COLO668 (cell line): ENCODE measurements around the gene BEND6.
"Not testable (repeated sequence)": the region's sequence is repeated elsewhere in the genome, so short reads cannot be mapped to it uniquely, and the experiment has no call there.

Experiments
- DNase-seq: peaks from one replicate; lab custom pipeline; 2025; ENCODE audit not compliant: unreplicated experiment; lab: John Stamatoyannopoulos, UW

BEND6 gene

DNA sequence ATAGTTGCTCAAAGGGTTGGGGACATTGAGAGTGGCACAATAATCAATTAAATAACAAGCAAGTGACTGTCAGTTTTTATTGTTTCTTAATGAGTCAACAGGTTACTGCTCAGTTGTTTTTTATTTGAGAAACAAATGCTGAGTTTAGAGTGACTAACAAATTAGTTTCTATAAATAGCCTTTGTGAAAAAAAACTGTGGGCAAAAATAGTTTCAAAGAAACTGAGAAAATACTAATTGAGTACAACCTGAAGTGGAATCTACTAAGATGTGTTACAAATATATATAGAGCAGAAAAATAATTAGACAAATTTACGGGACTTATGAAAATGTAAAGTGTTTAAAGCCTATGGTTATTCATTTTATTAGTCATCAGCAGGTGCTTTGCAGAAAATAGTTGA, 22.3 kb downstream of the BEND6 start:
- DNase-seq = no peak

DNA sequence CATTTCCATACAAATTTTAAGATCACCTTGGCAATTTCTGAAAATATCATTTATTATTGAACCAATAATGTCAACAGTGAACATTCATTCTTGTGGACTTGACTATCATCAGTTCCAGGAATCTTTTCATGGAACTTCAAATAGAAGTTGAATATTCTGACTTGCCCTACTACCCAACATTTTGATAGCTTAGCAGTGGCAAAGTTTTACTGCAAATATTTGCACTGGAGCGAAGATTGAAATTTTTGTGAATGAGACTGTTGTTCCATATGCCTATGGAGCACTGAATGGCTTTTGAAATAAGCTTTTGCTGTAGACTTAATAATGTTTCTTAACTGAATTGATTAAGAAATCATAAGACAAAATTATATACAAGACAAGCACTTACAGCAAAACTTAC, 23.6 kb downstream of the BEND6 start:
- no peak for DNase-seq

DNA sequence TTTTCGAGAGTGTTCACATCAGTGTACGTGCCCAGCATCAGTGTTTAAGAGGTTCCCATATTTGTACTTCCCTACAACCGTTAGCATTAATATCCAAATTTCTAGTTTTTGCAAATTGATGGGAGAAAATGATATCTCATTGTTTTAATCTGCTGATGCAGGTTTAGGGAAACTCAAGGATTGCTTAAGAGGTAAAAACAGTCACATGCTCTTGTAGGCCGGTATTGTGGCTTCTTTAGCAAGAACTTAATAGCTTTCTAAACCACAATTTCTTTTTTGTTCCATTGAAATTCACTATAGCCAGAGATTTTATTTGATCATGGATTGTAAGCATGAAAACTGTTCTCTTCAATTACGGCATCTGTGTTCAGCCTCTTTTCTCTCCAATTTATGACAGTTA, 29.5 kb downstream of the BEND6 start:
- DNase-seq = no peak

DNA sequence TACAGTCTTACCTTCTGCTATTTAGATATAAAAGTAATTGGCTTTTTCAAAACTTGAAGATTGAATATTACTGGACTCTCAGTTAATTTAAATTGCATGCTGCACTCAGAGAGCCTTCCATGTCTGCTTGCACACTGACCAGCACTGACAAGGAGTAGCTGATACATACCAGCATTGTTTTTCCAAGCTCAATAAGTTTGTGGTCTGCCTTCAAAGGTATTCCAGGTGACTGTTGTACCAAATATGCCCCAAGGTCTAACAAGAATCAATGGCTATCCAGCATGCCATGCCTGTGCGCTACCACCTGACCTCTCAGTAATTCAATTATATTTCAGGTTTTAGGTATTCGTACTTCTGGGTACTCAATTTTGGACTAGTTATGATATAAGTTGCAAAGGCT, 30.0 kb downstream of the BEND6 start:
- DNase-seq = no peak

DNA sequence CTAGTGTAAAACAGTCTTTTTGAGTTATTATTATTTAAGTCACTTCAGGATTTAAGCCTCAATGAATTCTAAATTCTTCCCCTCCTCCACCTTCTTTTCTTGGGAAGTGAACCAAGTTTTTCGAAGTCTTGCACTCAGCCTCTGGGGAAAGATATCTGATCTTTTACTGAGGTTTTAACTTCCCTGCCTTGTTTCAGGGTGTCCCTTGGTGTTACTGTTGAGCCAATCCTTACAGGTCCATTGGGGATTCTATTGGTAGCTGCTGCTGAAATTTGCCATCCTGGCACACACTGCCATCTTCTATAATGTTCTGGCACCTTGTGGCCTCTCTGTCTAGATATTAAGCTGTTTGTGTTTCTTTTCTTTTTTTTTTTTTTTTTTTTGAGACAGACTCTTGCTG, 31.7 kb downstream of the BEND6 start:
- no peak for DNase-seq

DNA sequence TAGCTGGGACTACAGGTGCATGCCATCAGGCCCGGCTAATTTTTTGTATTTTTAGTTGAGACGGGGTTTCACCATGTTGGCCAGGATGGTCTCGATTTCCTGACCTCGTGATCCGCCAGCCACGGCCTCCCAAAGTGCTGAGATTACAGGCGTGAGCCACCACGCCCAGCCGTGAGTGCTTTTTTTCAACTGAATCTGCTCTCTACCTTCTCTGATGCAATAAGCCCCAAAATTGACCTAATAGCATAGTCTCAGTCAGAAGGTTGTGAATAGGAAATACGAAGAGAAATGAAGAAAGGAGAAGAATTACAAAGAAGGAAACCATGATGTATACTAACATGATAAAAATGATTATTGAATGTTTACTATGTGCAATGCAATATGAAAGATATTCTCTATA, 33.2 kb downstream of the BEND6 start:
- DNase-seq = no peak

DNA sequence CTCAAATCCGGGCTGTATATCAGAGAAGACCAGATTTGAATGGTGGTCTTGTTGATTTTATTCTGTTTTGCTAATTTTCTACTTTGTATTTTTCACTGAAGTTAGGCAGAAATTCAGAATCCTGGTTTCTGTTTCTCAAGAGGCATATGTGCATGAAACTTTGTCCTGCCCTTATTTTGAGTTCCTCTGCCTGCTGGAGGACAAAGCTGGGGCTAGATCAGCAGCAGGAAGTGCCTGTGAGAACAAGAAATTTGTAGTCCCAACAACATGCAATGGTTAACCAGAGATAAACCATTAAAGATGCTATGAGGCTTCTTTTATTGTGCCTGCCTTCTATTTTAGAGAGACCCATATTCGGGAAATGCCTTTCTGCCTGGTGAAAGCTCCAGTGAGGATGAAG, 37.1 kb downstream of the BEND6 start:
- DNase-seq = no peak

DNA sequence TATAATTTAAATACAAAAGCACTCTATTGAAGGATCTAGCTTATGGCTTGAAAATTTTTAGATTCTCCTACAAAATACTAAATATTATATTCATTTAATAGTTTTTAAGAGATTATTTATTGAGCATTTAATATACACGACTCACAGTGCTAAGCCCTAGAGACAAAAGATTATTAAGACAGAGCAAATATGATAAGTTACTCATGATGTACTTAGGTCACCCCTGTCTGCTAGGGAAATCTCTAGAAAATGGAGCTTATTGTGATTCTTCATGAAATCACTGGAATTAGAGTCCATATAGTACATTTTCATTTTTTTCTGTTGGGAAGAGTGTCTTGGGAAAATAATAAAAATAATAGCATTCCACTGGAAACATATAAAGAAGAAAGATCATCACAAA, 37.8 kb downstream of the BEND6 start:
- DNase-seq = no peak

DNA sequence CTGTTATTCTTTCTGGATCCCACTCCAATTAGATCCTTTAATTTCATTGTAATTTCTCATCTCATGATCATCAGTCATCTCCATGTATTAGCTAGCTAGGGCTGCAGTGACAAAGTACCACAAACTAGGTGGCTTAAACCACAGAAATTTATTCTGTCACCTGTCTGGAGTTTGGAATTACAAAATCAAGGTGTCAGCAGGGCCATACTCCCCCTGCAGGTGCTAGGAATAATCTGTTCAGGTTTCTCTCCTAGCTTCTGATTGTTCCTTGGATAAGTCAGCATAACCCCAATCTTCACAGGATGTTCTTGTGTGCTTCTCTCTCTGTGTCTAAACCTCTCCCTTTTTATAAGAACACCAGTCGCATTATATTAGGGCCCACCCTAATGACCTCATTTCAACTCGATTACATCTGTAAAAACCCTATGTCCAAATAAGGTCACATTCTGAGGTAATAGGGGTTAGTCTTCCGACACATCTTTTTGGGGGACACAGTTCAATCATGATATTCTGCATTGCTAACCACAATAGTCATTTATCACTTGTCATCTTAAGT, 40.5 kb downstream of the BEND6 start:
- DNase-seq = no peak

DNA sequence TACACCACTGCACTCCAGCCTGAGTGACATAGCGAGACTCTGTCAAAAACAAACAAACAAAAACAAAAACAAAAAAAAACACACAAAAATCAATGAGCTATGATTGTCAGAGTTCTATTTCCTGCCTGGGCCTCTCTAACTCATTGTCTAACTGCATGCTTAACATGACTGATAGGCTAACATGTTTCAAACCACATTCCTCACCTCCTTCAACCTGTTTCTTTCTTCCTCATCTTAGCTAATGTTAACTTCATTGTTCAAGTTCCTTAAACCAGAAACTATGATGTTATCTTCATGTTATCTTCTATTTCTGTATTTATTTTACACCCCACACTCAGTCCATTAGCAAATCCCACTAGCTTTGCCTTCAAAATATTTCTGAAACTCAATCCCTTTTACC, 41.5 kb downstream of the BEND6 start:
- no peak for DNase-seq

DNA sequence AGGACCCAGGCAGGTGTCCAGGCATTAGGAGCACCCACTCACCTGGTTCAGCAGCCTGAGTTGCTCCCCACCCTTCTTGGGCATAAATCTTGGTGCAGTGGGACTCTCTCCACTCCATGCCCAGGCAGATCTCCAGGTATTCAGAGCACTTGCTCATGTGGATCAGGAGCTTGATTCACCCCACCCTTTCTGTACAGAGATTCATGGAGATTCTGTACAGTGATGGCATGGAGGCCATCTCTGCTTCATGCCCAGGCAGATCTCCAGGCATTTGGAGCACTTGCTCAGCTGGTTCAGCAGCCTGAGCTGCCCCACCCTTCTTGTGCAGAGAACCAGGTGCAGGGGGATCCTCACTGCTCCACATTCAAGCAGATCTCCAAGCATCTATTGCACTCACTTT, 44.1 kb downstream of the BEND6 start:
- DNase-seq = no peak

DNA sequence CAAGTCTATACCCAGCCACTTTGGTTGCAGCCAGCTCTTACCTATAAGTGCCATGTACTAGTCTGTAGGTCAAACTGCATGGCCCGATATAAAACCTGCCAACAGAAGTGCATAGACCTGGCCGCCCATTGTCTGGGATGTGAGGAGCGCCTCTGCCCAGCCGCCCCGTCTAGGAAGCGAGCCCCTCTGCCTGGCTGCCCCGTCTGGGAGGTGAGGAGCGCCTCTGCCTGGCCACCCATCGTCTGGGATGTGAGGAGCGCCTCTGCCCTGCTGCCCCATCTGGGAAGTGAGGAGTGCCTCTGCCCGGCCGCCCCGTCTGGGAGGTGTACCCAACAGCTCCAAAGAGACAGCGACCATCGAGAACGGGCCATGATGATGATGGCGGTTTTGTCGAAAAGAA, 44.8 kb downstream of the BEND6 start:
- DNase-seq = not testable (repeated sequence)

DNA sequence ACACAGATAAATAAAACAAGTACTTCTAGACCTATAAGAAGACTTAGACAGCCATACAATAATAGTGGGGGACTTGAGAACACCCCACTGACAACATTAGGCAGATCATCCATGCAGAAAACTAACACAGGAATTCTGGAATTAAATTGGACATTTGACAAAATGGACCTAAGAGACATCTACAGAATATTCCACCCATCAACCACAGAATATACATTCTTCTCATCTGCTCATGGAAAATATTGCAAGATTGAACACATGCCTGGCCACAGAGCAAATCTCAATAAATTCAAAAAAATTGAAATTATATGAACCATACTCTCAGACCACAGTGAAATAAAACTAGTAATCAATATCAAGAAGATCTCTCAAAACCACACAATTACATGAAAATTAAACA, 47.3 kb downstream of the BEND6 start:
- DNase-seq = no peak

DNA sequence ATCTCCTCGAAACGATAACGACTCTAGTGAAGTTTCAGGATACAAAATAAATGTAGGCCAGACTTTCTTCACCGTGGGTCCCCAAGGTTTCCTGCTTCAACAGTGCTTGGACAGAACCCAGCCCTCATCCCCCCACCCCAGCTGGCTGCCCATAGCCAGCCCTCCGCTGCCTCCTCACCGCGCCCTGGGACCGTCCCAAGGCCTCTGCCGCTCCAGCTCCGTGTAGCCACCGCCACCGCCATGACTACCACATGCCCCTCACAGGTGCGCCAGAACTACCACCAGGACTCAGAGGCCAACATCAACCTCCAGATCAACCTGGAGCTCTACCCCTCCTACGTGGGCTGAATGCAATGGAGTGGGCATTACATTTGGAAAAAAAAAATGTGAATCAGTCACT, 49.4 kb downstream of the BEND6 start:
- no peak for DNase-seq

DNA sequence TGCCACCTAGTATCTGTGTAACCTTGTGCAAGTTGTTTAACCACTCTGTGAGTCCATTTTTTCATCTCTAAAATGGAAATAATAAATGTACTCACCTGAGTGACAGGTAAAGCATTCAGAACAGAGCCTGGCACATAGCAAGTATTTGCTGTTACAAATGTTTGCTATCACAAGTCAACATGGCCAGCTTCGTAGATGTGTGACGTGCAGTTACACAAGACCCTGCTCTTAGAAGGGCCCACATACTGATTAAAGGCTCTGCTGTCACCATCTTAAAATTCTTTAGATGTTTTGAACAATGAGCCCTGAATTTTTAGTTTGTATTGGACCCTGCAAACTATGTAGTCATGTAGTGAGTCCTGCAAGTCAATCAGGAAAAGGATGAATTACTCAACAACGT, 51.2 kb downstream of the BEND6 start:
- DNase-seq = no peak

DNA sequence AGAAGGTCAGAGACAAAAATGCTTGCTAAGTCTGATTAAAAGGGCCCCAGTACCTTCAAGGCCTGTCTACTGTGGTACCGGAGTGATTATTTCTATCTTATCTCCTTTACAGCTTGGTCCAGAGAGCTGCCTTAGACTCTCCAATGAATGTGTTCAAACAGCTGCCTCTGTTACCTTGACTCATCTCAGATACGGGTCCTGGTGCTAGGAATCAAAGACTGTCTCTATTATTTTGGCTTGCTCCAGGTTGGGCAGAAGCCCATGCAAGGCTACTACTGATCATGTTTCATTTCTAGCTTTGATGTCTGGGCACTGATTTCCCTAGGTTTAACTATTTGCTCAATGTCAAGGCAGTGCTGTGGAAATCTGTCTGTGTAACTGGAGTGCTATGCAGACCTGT, 53.2 kb downstream of the BEND6 start:
- DNase-seq = not testable (repeated sequence)

DNA sequence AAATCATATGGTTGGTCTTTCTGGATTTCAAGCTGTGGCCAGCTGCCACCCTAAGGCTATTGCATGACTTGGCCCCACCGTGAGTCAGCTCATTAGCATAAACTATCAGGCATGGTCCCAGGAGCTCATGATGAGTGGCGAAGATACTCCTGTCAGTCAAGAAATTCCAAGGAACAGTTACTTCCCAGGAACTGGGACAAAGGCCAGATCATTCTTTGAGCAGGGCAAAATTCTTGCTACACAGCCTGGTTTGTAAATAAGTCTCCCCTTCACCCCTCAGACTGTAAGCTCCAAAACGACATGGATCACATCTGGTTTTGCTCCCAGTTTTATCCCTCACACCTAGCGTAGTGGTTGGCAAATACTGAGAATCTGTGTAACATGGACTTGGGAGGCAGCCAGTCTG, 58.6 kb downstream of the BEND6 start:
- DNase-seq = no peak

DNA sequence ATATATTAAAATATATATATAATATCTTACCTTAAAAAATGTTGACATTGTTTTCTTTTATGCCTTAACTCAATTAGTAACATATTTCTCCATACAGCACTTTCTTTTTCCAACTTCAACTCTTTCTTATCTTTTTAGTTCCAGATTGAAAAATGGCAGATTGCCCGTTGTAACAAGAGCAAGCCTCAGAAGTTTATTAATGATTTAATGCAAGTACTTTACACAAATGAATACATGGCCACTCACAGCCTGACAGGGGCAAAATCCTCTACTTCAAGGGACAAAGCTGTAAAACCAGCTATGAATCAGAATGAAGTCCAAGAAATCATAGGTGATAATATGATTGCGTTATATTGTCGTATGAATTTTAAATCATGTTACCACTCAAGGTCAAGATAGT, 62.2 kb downstream of the BEND6 start:
- DNase-seq = no peak

DNA sequence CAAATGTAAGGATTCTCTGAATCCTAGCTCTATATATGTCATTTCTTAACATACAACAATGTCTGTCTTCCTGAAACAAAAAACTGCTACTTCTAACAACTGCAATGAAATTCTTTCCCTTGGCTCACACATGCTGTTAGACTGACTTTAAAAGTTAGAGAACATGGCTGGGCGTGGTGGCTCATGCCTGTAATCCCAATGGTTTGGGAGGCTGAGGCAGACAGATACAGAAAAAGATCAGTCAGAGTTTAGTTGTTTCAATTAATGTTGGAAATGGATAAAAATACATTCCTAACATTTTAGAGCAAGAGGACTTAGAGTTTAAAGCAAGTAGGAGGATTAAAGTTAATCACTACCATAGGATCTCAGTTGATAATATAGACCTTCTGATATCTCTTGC, 62.9 kb downstream of the BEND6 start:
- no peak for DNase-seq

DNA sequence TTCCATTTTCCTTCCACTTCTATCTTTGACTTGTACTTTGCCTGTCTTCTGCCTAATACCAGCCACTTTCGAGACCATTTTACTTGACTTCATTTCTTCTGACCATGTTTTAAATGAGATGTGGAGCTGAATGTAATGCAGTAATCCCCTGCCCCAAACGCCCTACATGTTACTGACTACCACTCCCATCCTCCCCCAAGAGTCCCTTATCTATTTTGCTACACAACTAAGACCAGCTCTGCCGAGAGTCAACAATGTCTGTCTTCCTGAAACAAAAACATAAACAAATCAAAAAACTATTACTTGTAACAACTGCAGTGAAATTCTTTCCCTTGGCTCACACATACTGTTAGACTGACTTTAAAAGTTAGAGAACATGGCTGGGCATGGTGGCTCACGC, 64.5 kb downstream of the BEND6 start:
- DNase-seq = no peak

DNA sequence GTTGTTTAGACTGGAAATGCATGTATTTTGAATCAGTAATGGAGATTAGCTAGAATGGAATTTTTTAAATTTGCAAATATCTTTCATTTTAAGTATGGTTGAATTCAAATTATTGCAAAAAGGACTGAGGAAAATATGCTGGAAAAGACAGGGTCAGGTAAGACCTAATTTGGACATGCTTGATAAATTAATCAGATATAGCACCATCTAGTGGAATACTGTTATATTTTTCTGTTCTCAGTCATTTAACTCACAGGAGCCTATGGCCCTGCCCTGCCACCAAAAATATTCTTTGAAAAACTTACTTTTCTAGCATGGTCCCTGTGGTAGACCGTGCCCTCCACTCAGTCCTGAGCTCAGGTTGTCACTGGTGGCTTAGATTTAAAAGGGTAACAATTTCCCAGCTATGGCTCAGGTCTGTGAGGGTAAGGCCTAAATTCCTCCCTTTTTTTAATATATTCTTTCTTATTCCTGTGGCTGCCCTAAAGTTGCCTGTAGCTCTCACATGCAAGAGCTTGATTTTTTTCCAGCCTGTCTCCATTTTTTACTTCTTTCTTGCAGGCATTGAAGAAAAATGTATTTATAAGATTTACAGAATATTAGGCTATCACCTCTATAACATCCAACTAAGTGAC, 66.3 kb downstream of the BEND6 start:
- no peak for DNase-seq

DNA sequence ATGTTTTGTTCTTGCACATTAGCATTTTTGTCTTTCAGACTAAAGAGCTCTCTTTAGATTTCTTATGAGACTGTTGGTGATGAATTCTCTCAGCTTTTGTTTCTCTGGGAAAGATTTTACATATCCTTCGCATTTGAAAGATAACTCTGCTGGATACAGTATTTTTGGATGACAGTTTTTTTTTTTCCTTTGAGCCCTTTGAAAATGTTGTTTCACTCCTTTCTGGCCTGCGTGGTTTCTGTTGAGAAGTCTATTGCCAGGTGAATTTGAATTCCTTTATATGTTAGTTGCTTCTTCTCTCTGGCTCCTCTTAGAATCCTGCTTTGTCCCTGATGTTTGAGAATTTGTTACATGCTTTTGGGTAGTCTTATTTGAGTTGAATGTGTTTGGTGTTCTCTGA, 69.4 kb downstream of the BEND6 start:
- no peak for DNase-seq

DNA sequence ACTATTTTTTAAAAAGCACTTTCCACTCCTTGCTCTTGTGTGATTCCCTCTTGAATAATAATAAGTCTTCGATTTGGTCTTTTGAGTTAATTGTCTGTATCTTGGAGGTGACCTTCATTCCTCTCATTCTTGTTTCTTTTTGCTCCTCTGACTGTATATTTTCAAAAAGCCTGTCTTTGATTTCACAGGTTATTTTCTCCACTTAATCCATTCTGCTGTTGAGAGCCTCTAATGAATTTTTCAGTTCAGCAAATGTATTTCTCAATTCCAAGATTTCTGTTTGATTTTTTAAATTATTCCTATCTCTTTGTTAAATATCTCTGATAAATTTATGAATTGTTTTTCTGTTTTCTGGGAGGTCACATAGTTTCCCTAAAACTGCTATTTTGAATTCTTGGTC, 69.9 kb downstream of the BEND6 start:
- no peak for DNase-seq
